Epithelial cell of prostate (primary cell): ENCODE measurements around the gene DENND5B.

Experiments
- DNase-seq: peaks from one replicate; pipeline ENCODE4 v3.0.0-alpha.2; 2011; ENCODE audit warnings: low read depth, low spot score
- H3K27ac ChIP-seq: fragments of 450-650 bp; 2 replicates; pipeline ENCODE4 v1.5.1; 2017; ENCODE audit warnings: mild to moderate bottlenecking

Gene DENND5B

DNA sequence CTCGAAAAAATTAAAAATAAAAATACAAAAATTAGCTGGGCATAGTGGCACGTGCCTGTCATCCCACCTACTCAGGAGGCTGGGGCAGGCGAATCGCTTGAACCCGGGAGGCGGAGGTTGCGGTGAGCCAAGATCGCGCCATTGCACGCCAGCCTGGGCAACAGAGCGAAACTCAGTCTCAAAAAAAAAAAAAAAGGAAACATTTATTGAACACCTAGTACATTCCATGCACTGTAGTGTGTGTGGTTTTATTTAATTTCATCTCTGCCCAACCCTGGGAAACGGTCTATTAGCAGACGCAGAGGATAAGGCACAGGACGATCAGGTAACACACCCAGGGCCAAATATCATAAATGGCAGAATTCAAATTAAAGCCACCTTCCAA, 229.2 kb downstream of the DENND5B start:
- H3K27ac ChIP-seq: no peak overlapping the region
- no peak for DNase-seq

- no peak overlapping the region for H3K27ac ChIP-seq
- no peak for DNase-seq
These were observed 235.2 kb downstream of the DENND5B start for GRCh38 chr12:31355747-31356107.

GRCh38 chr12:31353750-31354708, 236.9 kb downstream of the DENND5B start:
- no peak overlapping the region for H3K27ac ChIP-seq

GRCh38 chr12:31346267-31346666, 244.7 kb downstream of the DENND5B start:
- H3K27ac ChIP-seq: no peak overlapping the region
- no peak for DNase-seq

More at GRCh38 chr12:31353750-31354708, 236.9 kb downstream of the DENND5B start:
- DNase-seq: no peak

DNA sequence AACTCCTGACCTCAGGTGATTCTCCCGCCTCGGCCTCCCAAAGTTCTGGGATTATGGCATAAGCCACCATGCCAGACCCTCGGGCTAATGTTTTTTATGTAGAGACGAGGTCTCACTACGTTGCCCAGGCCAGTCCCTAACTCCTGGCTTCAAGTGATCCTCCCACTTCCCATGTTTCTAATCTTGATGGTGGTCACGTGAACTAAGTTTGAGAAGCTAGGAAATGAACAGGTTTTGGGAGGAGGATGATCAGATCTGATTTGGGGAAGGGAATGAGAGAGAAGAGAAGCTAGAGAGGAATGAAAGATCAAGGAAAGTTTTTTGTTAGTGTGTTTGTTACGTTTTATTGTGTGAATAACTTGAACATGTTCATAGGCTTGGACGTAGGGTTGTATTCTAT, 247.8 kb downstream of the DENND5B start:
- H3K27ac ChIP-seq: no peak overlapping the region
- DNase-seq: no peak

- DNase-seq: no peak
- H3K27ac ChIP-seq: no peak overlapping the region
These were observed 248.7 kb downstream of the DENND5B start for GRCh38 chr12:31342286-31342685.

- no peak overlapping the region for H3K27ac ChIP-seq
- DNase-seq: no peak
These were observed 250.9 kb downstream of the DENND5B start for GRCh38 chr12:31339831-31340622.

DNA sequence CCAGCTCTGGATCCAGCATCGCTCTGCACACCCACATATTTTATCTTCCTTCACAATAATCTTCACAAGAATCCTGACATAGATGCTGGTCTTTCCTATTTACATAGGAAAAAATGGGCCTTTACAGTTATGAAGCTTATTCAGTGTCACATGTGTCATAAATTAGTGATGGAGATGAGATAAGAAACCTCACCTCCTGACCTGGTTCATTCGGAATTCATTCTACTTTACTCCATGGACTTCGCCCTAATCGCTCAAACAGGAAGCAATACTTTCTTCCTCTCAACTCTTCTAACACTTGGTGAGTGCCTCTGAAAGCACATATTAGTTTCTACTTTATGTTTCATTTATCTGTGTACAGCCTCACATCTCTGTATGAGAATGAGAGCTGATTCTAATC, 253.0 kb downstream of the DENND5B start:
- H3K27ac ChIP-seq: no peak overlapping the region
- no peak for DNase-seq
